Measurements from ENCODE around the gene SMPDL3B.

GRCh38 chr1:27963393-27963792 is 28.6 kb downstream of the SMPDL3B start:
- TF ChIP-seq CTCF (IDR thresholded peaks at IDR 0.05): no peak
- TF ChIP-seq POLR2A (IDR thresholded peaks at IDR 0.05): no peak

Measured in Peyer's patch (tissue), 4 donors.